K562 (cell line): Measurements from ENCODE around the gene CRYBG3. TPM values are rescaled to one million over a fixed set of nuclear protein-coding genes. Genes with fewer than 3 reads are reported as not detected.

Experiments
- ATAC-seq: fragments of 200-7000 bp; cut with Tn5 transposase; 3 replicates; pipeline ENCODE4 v1.9.1; 2020; ENCODE audit warnings: moderate library complexity
- BruUV-seq: library from RNA; stranded (reverse); fragments of 400-500 nt; replicated peaks from 2 replicates; lab custom pipeline; 2021; lab: Mats Ljungman, UMichigan
- CTCF ChIA-PET: fragments of 300-600 bp; formaldehyde crosslinking; extraction: SDS; loops from one replicate; lab custom pipeline; 2021; ENCODE audit warnings: low intra/inter-chr PET ratio; lab: Yijun Ruan, JAX
- POLR2A ChIA-PET: fragments of 300-600, 350-650 bp; sonication (Branson Sonifier 250); formaldehyde crosslinking; extraction: SDS; loops from one replicate; lab custom pipeline; 2021; ENCODE audit warnings: antibody characterized with exemption, inconsistent platforms; lab: Yijun Ruan, JAX
- DNase-seq, 4 experiments: peaks; one replicate each; pipeline versions ENCODE4 v3.0.0 to v3.0.0-alpha.2; 2011 to 2018; ENCODE audit warnings: low spot score in 3 of 4, mixed read lengths in 3 of 4; ENCODE audit errors: extremely low read depth in 1 of 4
- FAIRE-seq: peaks from 2 replicates; lab custom pipeline; 2011; peaks lifted over from hg19 to GRCh38; lab: Jason Lieb, UNC
- H2AFZ ChIP-seq: 2 replicates; pipeline ENCODE4 v1.6.0; 2011; ENCODE audit warnings: low read depth, low read length, control low read depth, inconsistent platforms
- H3K27ac ChIP-seq: fragments of 200-600 bp; 3 replicates; pipeline ENCODE4 v1.8.0; 2011; ENCODE audit warnings: low read depth, mild to moderate bottlenecking, control low read depth, inconsistent platforms, low read length, moderate library complexity, mixed read lengths; ENCODE audit errors: extremely low read depth
- H3K27me3 ChIP-seq, 2 experiments: fragments of 300-600 bp in 1 of 2; 2 replicates in 1 of 2; 3 replicates in 1 of 2; pipeline versions ENCODE4 v1.6.0 to v1.8.0; 2011; ENCODE audit warnings: inconsistent platforms in 2 of 2, low read length in 2 of 2, mild to moderate bottlenecking in 1 of 2, mixed read lengths in 1 of 2, moderate library complexity in 1 of 2; ENCODE audit not compliant: control insufficient read depth in 2 of 2, insufficient read depth in 2 of 2
- H3K36me3 ChIP-seq: fragments of 300-600 bp; 3 replicates; pipeline ENCODE4 v1.8.0; 2011; ENCODE audit warnings: mild to moderate bottlenecking, low read length, inconsistent platforms; ENCODE audit not compliant: control insufficient read depth, insufficient read depth
- H3K4me1 ChIP-seq, 2 experiments: fragments of 200-600 bp in 1 of 2; replicated peaks in 1 of 2; 2 replicates in 1 of 2; 3 replicates in 1 of 2; pipeline versions ENCODE4 v1.5.1 to v1.8.0; 2011; ENCODE audit warnings: inconsistent platforms in 2 of 2, low read length in 2 of 2, mild to moderate bottlenecking in 1 of 2, mixed read lengths in 1 of 2, moderate library complexity in 1 of 2; ENCODE audit not compliant: control insufficient read depth in 2 of 2, insufficient read depth in 2 of 2
- H3K4me2 ChIP-seq: 2 replicates; pipeline ENCODE4 v1.6.1; 2011; ENCODE audit warnings: low read length, control low read depth, inconsistent platforms, mixed read lengths; ENCODE audit not compliant: insufficient read depth
- H3K4me3 ChIP-seq: fragments of 200-600 bp; sonication (generic), shearing (Covaris generic); 2 replicates; pipeline ENCODE4 v1.5.1; 2016; ENCODE audit warnings: control low read depth, inconsistent platforms
- H3K79me2 ChIP-seq: fragments of 200-600 bp; 3 replicates; pipeline ENCODE4 v1.8.0; 2011; ENCODE audit warnings: low read length, inconsistent platforms; ENCODE audit not compliant: control insufficient read depth, insufficient read depth
- H3K9ac ChIP-seq, 2 experiments: 2 replicates each; pipeline versions ENCODE4 v1.6.0 to v1.6.1; 2011; ENCODE audit warnings: low read depth in 2 of 2, low read length in 2 of 2, control low read depth in 1 of 2, inconsistent platforms in 1 of 2, mild to moderate bottlenecking in 1 of 2, mixed read lengths in 1 of 2; ENCODE audit not compliant: insufficient read depth in 1 of 2
- H3K9me1 ChIP-seq: one replicate; pipeline ENCODE4 v1.6.0; 2011; ENCODE audit warnings: inconsistent platforms, mild to moderate bottlenecking, low read length, moderate library complexity; ENCODE audit not compliant: control insufficient read depth, insufficient read depth
- H3K9me3 ChIP-seq: replicated peaks from 2 replicates; pipeline ENCODE4 v1.5.1; 2011; ENCODE audit warnings: low read depth, low read length, inconsistent platforms; ENCODE audit not compliant: control insufficient read depth, insufficient read depth
- H4K20me1 ChIP-seq: replicated peaks from 2 replicates; pipeline ENCODE4 v1.6.1; 2011; ENCODE audit warnings: low read length, inconsistent platforms, mixed read lengths; ENCODE audit not compliant: control insufficient read depth, insufficient read depth
- ARNT ChIP-seq, 2 experiments: fragments of 450-650 bp; IDR thresholded peaks; 2 replicates each; pipeline ENCODE4 v1.6.1; 2016; ENCODE audit warnings: mild to moderate bottlenecking in 1 of 2
- BHLHE40 ChIP-seq: IDR thresholded peaks from 2 replicates; pipeline ENCODE4 v1.6.1; 2011; ENCODE audit warnings: low read length, improper control_type of control experiment
- KAT7 ChIP-seq: sonication (generic); formaldehyde crosslinking; IDR thresholded peaks from 2 replicates; pipeline ENCODE4 v1.8.0; 2022; ENCODE audit warnings: missing genetic modification reagents, mild to moderate bottlenecking, borderline replicate concordance
- NR2C1 ChIP-seq, 2 experiments: fragments of 450-650 bp; IDR thresholded peaks; 2 replicates each; pipeline ENCODE4 v1.6.1; 2017; ENCODE audit warnings: mild to moderate bottlenecking in 2 of 2, antibody characterized with exemption in 1 of 2, inconsistent platforms in 1 of 2, missing compliant biosample characterization in 1 of 2, missing genetic modification characterization in 1 of 2
- RHOXF2B ChIP-seq: fragments of 250-450 bp; sonication (Bioruptor Pico); conservative IDR thresholded peaks from 2 replicates; pipeline ENCODE4 v1.5.1; 2021
- SNIP1 ChIP-seq: fragments of 450-650 bp; IDR thresholded peaks from 2 replicates; pipeline ENCODE4 v1.7.1; 2017; ENCODE audit warnings: low read depth, mild to moderate bottlenecking
- TGIF2 ChIP-seq: sonication (generic); formaldehyde crosslinking; IDR thresholded peaks from 2 replicates; pipeline ENCODE4 v1.8.1; 2022; ENCODE audit warnings: mild to moderate bottlenecking, missing genetic modification reagents, moderate library complexity
- ZBTB8A ChIP-seq: fragments of 450-650 bp; IDR thresholded peaks from 2 replicates; pipeline ENCODE4 v1.6.1; 2018; ENCODE audit warnings: mild to moderate bottlenecking, moderate library complexity; ENCODE audit not compliant: partially characterized antibody
- ZFP36 ChIP-seq: fragments of 150-350 bp; IDR thresholded peaks from 2 replicates; pipeline ENCODE4 v1.6.1; 2018; ENCODE audit warnings: low read length, low read depth; ENCODE audit not compliant: partially characterized antibody
- ZKSCAN3 ChIP-seq: fragments of 250-450 bp; sonication (Bioruptor Pico); IDR thresholded peaks from 2 replicates; pipeline ENCODE4 v1.4.0; 2020
- WGBS: fragments of 100-300 bp; shearing (Covaris generic); methylation state at CpG from one replicate; pipeline ENCODE4 v1.1.6; 2016; ENCODE audit warnings: low coverage, mixed read lengths; ENCODE audit not compliant: insufficient coverage; ENCODE audit errors: missing lambda C conversion rate; 5-methylcytosine and 5-hydroxymethylcytosine counted together
- in situ Hi-C: fragments of 300-500 bp; cut with MboI; formaldehyde crosslinking; loops from 4 replicates; pipeline ENCODE4 v1.15.0; 2018; ENCODE audit warnings: inconsistent platforms, mixed read lengths
- intact Hi-C: fragments of 100-400 bp; cut with micrococcal nuclease; formaldehyde crosslinking; loops from 2 replicates; pipeline ENCODE4 v1.14.2; 2022
- polyA plus RNA-seq, 8 experiments: library from polyadenylated mRNA; depleted of rRNA in 4 of 8; stranded (reverse) in 5 of 8; unstranded in 3 of 8; fragments of >200 nt; fragmentation: Nextera tagmentation in 2 of 8; fragmentation: Illumina TruSeq in 1 of 8; extraction: Ambion mirVana in 2 of 8; extraction: Trizol in 1 of 8; gene quantifications; 2 replicates each; pipeline versions ENCODE4 v1.2.1 to v1.2.3, GENCODE V29; 2011 to 2014; ENCODE audit warnings: inconsistent platforms in 1 of 8, missing spikeins in 1 of 8
- total RNA-seq, 7 experiments: library from RNA; depleted of rRNA in 6 of 7; stranded (reverse); fragments of >200 nt in 6 of 7; fragmentation: Illumina TruSeq in 2 of 7; extraction: Trizol in 2 of 7; gene quantifications; 2 replicates each; pipeline versions ENCODE4 v1.2.1 to v1.2.3, GENCODE V29; 2011 to 2021; ENCODE audit warnings: low replicate concordance in 1 of 7
- TF ChIP-seq, protein P1 (sequence below): fragments of 250-450 bp; sonication (Bioruptor Pico); IDR thresholded peaks from 2 replicates; pipeline ENCODE4 v1.9.0; 2021; ENCODE audit warnings: mild to moderate bottlenecking

The CRYBG3 gene
- total and polyA plus RNA-seq, 9 of the 15 experiments (the other 6 are each of a cell fraction or from before 2014, with no cell fraction given) = 0.08 to 0.72 (median 0.18) TPM

DNA sequence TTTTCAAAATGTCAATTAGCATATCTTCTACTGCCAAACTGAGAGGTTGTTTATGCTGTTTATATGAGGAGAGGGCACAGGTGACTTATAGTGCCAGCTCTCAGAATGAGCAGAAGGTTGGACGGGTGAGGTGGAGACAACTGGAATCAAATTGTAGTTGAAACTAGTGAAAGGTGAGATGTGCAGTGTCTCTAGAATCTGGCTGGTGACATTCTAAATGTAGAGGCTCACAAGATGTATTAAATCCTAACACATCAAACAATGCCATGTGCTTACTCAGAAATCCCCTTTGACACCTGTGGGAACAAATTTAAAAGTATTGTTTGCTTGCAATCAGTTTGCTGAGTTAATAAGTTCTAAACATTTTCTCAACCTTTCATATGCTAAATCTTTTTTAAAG is 40.8 kb downstream of the CRYBG3 start:
- Histone ChIP-seq H3K9me1 (no peaks in the 10 kb centered on the region), H3K27ac (no peak overlapping the region), H3K4me1 (no peaks in the 10 kb centered on the region), H3K4me2 (no peak overlapping the region), H2AFZ (no peak overlapping the region), H3K9me3 (no peaks in the 10 kb centered on the region), H3K79me2 (no peaks in the 10 kb centered on the region), H4K20me1 (no peaks in the 10 kb centered on the region), H3K4me3 (no peak overlapping the region), H3K27me3 (no peaks in the 10 kb centered on the region), H3K36me3 (no peaks in the 10 kb centered on the region), H3K9ac (no peak overlapping the region)
- no peak for TF ChIP-seq RHOXF2B (CRISPR knock-in tag)
- no peak for TF ChIP-seq NR2C1 (IDR thresholded peaks at IDR 0.05)
- no peak for TF ChIP-seq NR2C1 (tag; IDR thresholded peaks at IDR 0.05)
- TF ChIP-seq BHLHE40 = no peak
- ATAC-seq (no peak), DNase-seq (no peak), FAIRE-seq (no peak)
- 7% methylated on average over 1 of the region's 1 CpG for WGBS
- ChIA-PET CTCF (no interaction called here), POLR2A (no interaction called here)
- no TSS peak for BruUV-seq
- intact Hi-C loops = no loop called here
- in situ Hi-C loops = no loop called here

DNA sequence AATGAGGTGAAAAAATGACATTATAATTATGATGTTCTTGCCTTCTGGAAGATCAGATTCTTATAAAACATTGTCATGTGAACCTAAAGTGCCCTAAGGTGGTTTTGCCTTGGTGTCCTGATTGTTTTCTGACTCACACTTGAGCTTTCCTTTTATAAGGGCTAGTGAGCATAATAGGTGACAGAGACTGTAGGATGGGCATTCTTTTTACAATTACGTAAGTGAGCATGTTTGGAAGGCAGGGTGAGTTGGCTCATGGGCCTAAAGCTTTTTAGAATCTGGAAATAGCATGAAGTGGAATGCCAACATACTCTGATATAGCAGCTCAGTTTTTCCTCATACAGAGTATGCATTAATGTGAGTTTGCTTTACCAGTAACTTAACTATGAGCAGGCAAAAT is 41.2 kb downstream of the CRYBG3 start:
- in situ Hi-C loops (no loop called here), intact Hi-C loops (no loop called here)
- no peak overlapping the region for H3K4me2 ChIP-seq
- no peaks in the 10 kb centered on the region for H3K36me3 ChIP-seq
- TF ChIP-seq SNIP1 (no peak), TGIF2 (CRISPR knock-in tag) (no peak), KAT7 (CRISPR knock-in tag) (no peak), ZKSCAN3 (CRISPR knock-in tag) (no peak), ARNT (IDR thresholded peaks at IDR 0.05) (no peak), ZBTB8A (no peak), ZFP36 (no peak), BHLHE40 (no peak)
- TF ChIP-seq, protein P1, sequence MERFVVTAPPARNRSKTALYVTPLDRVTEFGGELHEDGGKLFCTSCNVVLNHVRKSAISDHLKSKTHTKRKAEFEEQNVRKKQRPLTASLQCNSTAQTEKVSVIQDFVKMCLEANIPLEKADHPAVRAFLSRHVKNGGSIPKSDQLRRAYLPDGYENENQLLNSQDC (CRISPR knock-in tag) = no peak
- ChIA-PET POLR2A (no interaction called here), CTCF (no interaction called here)
- H3K9me1 ChIP-seq = no peaks in the 10 kb centered on the region
- DNase-seq (no peak), FAIRE-seq (no peak), ATAC-seq (no peak)
- H3K9me3 ChIP-seq = no peaks in the 10 kb centered on the region
- H3K79me2 ChIP-seq = no peaks in the 10 kb centered on the region
- H4K20me1 ChIP-seq = no peaks in the 10 kb centered on the region
- H2AFZ ChIP-seq = no peak overlapping the region
- WGBS = 0% methylated on average over 1 of the region's 1 CpG
- H3K9ac ChIP-seq = no peak overlapping the region
- no TSS peak for BruUV-seq
- H3K4me3 ChIP-seq = no peak overlapping the region
- no peaks in the 10 kb centered on the region for H3K27me3 ChIP-seq
- H3K4me1 ChIP-seq = no peaks in the 10 kb centered on the region
- H3K27ac ChIP-seq = no peak overlapping the region
